WERI-Rb-1 (cell line): ENCODE results near the gene CACNG5.

Experiments used
- DNase-seq: peaks from one replicate; pipeline ENCODE4 v3.0.0-alpha.2; 2020
- H3K27ac ChIP-seq: fragments of 250-450 bp; sonication (Bioruptor Pico); 2 replicates; pipeline ENCODE4 v1.5.1; 2020; ENCODE audit warnings: mild to moderate bottlenecking, moderate library complexity
- H3K27me3 ChIP-seq: fragments of 250-450 bp; sonication (Bioruptor Pico); 2 replicates; pipeline ENCODE4 v1.5.1; 2021; ENCODE audit warnings: mild to moderate bottlenecking, low read depth, moderate library complexity; ENCODE audit not compliant: insufficient read depth, severe bottlenecking
- H3K36me3 ChIP-seq: fragments of 250-450 bp; sonication (Bioruptor Pico); 2 replicates; pipeline ENCODE4 v1.5.1; 2020; ENCODE audit warnings: mild to moderate bottlenecking, moderate library complexity
- H3K4me3 ChIP-seq: 2 replicates; pipeline ENCODE4 v1.5.1; 2011; ENCODE audit warnings: low read depth, mild to moderate bottlenecking, control low read depth, low read length
- H3K9me3 ChIP-seq: fragments of 250-450 bp; sonication (Bioruptor Pico); 2 replicates; pipeline ENCODE4 v1.5.1; 2021; ENCODE audit warnings: mild to moderate bottlenecking, moderate library complexity; ENCODE audit not compliant: severe bottlenecking
- CTCF ChIP-seq: IDR thresholded peaks from 2 replicates; pipeline ENCODE4 v1.5.1; 2011; ENCODE audit warnings: low read depth, mild to moderate bottlenecking, control low read depth, inconsistent platforms, low read length

The CACNG5 gene

GRCh38 chr17:66803474-66803951, 31.4 kb upstream of the CACNG5 start:
- no peak overlapping the region for H3K4me3 ChIP-seq
- H3K9me3 ChIP-seq, result no peaks in the 10 kb centered on the region
- DNase-seq, result no peak
- TF ChIP-seq CTCF, result no peak
- H3K36me3 ChIP-seq, result no peaks in the 10 kb centered on the region
- H3K27ac ChIP-seq, result no peak overlapping the region
- no peaks in the 10 kb centered on the region for H3K27me3 ChIP-seq

GRCh38 chr17:66805567-66805966, 29.4 kb upstream of the CACNG5 start:
- Histone ChIP-seq H3K4me3 (no peak overlapping the region), H3K27me3 (no peaks in the 10 kb centered on the region), H3K9me3 (no peaks in the 10 kb centered on the region), H3K27ac (no peak overlapping the region), H3K36me3 (no peaks in the 10 kb centered on the region)
- DNase-seq, result no peak
- no peak for TF ChIP-seq CTCF

GRCh38 chr17:66807182-66807581, 27.7 kb upstream of the CACNG5 start:
- no peaks in the 10 kb centered on the region for H3K9me3 ChIP-seq
- H3K27ac ChIP-seq, result no peak overlapping the region
- H3K27me3 ChIP-seq, result no peaks in the 10 kb centered on the region
- no peak for TF ChIP-seq CTCF
- H3K36me3 ChIP-seq, result no peaks in the 10 kb centered on the region
- H3K4me3 ChIP-seq, result no peak overlapping the region
- DNase-seq, result no peak

- no peak for DNase-seq
- H3K27me3 ChIP-seq, result no peaks in the 10 kb centered on the region
- no peak overlapping the region for H3K4me3 ChIP-seq
Measured at GRCh38 chr17:66809408-66809807, 25.5 kb upstream of the CACNG5 start.

GRCh38 chr17:66810951-66811682, 23.8 kb upstream of the CACNG5 start:
- no peaks in the 10 kb centered on the region for H3K36me3 ChIP-seq
- no peaks in the 10 kb centered on the region for H3K27me3 ChIP-seq
- H3K27ac ChIP-seq, result no peak overlapping the region
- TF ChIP-seq CTCF, result no peak
- no peak overlapping the region for H3K4me3 ChIP-seq
- no peak for DNase-seq
- H3K9me3 ChIP-seq, result no peaks in the 10 kb centered on the region

More at GRCh38 chr17:66809408-66809807, 25.5 kb upstream of the CACNG5 start:
- no peaks in the 10 kb centered on the region for H3K36me3 ChIP-seq
- TF ChIP-seq CTCF, result no peak
- H3K9me3 ChIP-seq, result no peaks in the 10 kb centered on the region
- no peak overlapping the region for H3K27ac ChIP-seq

- H3K9me3 ChIP-seq, result no peaks in the 10 kb centered on the region
- H3K36me3 ChIP-seq, result no peaks in the 10 kb centered on the region
- no peak for TF ChIP-seq CTCF
- H3K27me3 ChIP-seq, result no peaks in the 10 kb centered on the region
- no peak overlapping the region for H3K27ac ChIP-seq
- no peak for DNase-seq
- H3K4me3 ChIP-seq, result no peak overlapping the region
Measured at GRCh38 chr17:66811683-66812054, 23.2 kb upstream of the CACNG5 start.
